K562 (cell line): ENCODE data around the gene TMSB10. TPM values are rescaled to one million over a fixed set of nuclear protein-coding genes. Genes with fewer than 3 reads are reported as not detected.
A peak's percentile ranks its signal among the peaks of the same experiment; 100 is the strongest.

Source experiments
- DEAF1 ChIP-seq: fragments of 450-650 bp; formaldehyde crosslinking; IDR thresholded peaks from 2 replicates; pipeline ENCODE4 v1.4.0; 2020; ENCODE audit warnings: mild to moderate bottlenecking, moderate library complexity
- EP300 ChIP-seq: IDR thresholded peaks from 2 replicates; pipeline ENCODE4 v1.6.1; 2012; ENCODE audit warnings: low read length, improper control_type of control experiment
- FOXK2 ChIP-seq, 2 experiments: fragments of 450-650 bp; IDR thresholded peaks in 1 of 2; conservative IDR thresholded peaks in 1 of 2; 2 replicates each; pipeline ENCODE4 v1.6.1; 2016; ENCODE audit warnings: low read depth in 2 of 2, mild to moderate bottlenecking in 1 of 2
- ILK ChIP-seq: fragments of 450-650 bp; IDR thresholded peaks from 2 replicates; pipeline ENCODE4 v1.6.1; 2016; ENCODE audit warnings: missing genetic modification characterization, low read depth, mild to moderate bottlenecking, missing compliant biosample characterization, moderate library complexity, borderline replicate concordance
- KAT7 ChIP-seq: sonication (generic); formaldehyde crosslinking; IDR thresholded peaks from 2 replicates; pipeline ENCODE4 v1.8.0; 2022; ENCODE audit warnings: missing genetic modification reagents, mild to moderate bottlenecking, borderline replicate concordance
- MXD1 ChIP-seq: fragments of 250-450 bp; sonication (Bioruptor Pico); IDR thresholded peaks from 2 replicates; pipeline ENCODE4 v1.8.0; 2021; ENCODE audit warnings: borderline replicate concordance, mild to moderate bottlenecking, moderate library complexity; ENCODE audit not compliant: poor library complexity, severe bottlenecking
- RFX1 ChIP-seq: fragments of 450-650 bp; IDR thresholded peaks from 2 replicates; pipeline ENCODE4 v1.6.1; 2016; ENCODE audit warnings: mild to moderate bottlenecking, moderate library complexity
- RREB1 ChIP-seq: fragments of 250-450 bp; sonication (Bioruptor Pico); IDR thresholded peaks from 2 replicates; pipeline ENCODE4 v1.4.0; 2020
- SMAD3 ChIP-seq: fragments of 450-650 bp; formaldehyde crosslinking; conservative IDR thresholded peaks from 2 replicates; pipeline ENCODE4 v1.4.0; 2020; ENCODE audit warnings: mild to moderate bottlenecking
- SMC3 ChIP-seq: conservative IDR thresholded peaks from 2 replicates; pipeline ENCODE4 v1.6.1; 2011; ENCODE audit warnings: low read depth, low read length, improper control_type of control experiment; ENCODE audit not compliant: insufficient read depth
- ZBTB2 ChIP-seq: fragments of 450-650 bp; IDR thresholded peaks from 2 replicates; pipeline ENCODE4 v1.6.1; 2016; ENCODE audit warnings: antibody characterized with exemption
- ZBTB5 ChIP-seq: fragments of 450-650 bp; IDR thresholded peaks from 2 replicates; pipeline ENCODE4 v1.6.1; 2017; ENCODE audit warnings: antibody characterized with exemption
- ZNF384 ChIP-seq: IDR thresholded peaks from 2 replicates; pipeline ENCODE4 v1.6.1; 2012; ENCODE audit warnings: low read depth, low read length, improper control_type of control experiment
- polyA plus RNA-seq, 8 experiments: library from polyadenylated mRNA; depleted of rRNA in 4 of 8; stranded (reverse) in 5 of 8; unstranded in 3 of 8; fragments of >200 nt; fragmentation: Nextera tagmentation in 2 of 8; fragmentation: Illumina TruSeq in 1 of 8; extraction: Ambion mirVana in 2 of 8; extraction: Trizol in 1 of 8; gene quantifications; 2 replicates each; pipeline versions ENCODE4 v1.2.1 to v1.2.3, GENCODE V29; 2011 to 2014; ENCODE audit warnings: inconsistent platforms in 1 of 8, missing spikeins in 1 of 8
- total RNA-seq, 7 experiments: library from RNA; depleted of rRNA in 6 of 7; stranded (reverse); fragments of >200 nt in 6 of 7; fragmentation: Illumina TruSeq in 2 of 7; extraction: Trizol in 2 of 7; gene quantifications; 2 replicates each; pipeline versions ENCODE4 v1.2.1 to v1.2.3, GENCODE V29; 2011 to 2021; ENCODE audit warnings: low replicate concordance in 1 of 7

The TMSB10 gene
- total and polyA plus RNA-seq, 9 of the 15 experiments (the other 6 are each of a cell fraction or from before 2014, with no cell fraction given), result 382 to 2,226 (median 959) TPM

GRCh38 chr2:84905181-84906107 is at the start of gene TMSB10 (continued):
- TF ChIP-seq MXD1 (no peak), FOXK2 (conservative IDR thresholded peaks at IDR 0.05 in 1 of 2, IDR thresholded peaks at IDR 0.05 in 1 of 2; ENCODE audit: low read depth in 2 of 2) (no peak), DEAF1 (no peak), ZBTB2 (peak; percentile 61), RFX1 (no peak), ZBTB5 (no peak), RREB1 (CRISPR knock-in tag) (no peak), ILK (no peak), EP300 (peak; percentile 44), KAT7 (CRISPR knock-in tag) (0 out of 2 replicates have a peak, but pooled peaks have one; percentile 84), SMAD3 (CRISPR knock-in tag) (no peak), ZNF384 (no peak), SMC3 (no peak)
